Erythroblast (primary cell): ENCODE results near the gene IMMP2L.

ENCODE experiments used
- GATA1 ChIP-seq: IDR thresholded peaks from 2 replicates; pipeline ENCODE4 v1.6.1; 2011; ENCODE audit warnings: low read depth, mild to moderate bottlenecking, control low read depth, low read length, moderate library complexity
- POLR2A ChIP-seq: IDR thresholded peaks from 2 replicates; pipeline ENCODE4 v1.6.1; 2011; ENCODE audit warnings: mild to moderate bottlenecking, low read length

DNA sequence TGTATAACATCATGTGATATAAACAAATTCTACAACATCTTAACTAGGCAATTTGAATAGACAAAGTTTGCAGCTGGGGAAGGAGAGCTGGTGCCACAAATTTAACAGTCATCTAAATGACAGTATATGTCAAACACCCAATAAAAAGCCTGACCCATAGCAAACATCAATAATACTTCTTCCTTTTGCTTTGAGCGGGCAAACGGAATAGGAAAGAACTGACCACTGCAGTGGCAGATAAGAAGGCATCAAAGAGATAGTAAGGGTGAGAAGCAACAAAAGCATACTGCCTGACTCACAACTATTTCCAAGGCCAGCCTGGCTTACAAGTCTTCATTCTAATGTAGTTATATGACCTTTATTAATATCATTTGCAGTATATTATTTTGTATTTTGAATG is 371.5 kb downstream of the IMMP2L start:
- no peak for TF ChIP-seq POLR2A
- no peak for TF ChIP-seq GATA1
